Stimulated activated CD4-positive, alpha-beta T cell treated with anti-CD3 and anti-CD28 coated beads, Interleukin-1b, Interleukin-23, amount 100 ng/mL, for 48 hours (primary cell): Measurements from ENCODE around the gene MNAT1.
"Not testable (repeated sequence)": the region's sequence is repeated elsewhere in the genome, so short reads cannot be mapped to it uniquely, and the experiment has no call there.

ENCODE experiments used
- DNase-seq: peaks from one replicate; pipeline ENCODE4 v3.0.0-alpha.2; 2020

MNAT1 gene

DNA sequence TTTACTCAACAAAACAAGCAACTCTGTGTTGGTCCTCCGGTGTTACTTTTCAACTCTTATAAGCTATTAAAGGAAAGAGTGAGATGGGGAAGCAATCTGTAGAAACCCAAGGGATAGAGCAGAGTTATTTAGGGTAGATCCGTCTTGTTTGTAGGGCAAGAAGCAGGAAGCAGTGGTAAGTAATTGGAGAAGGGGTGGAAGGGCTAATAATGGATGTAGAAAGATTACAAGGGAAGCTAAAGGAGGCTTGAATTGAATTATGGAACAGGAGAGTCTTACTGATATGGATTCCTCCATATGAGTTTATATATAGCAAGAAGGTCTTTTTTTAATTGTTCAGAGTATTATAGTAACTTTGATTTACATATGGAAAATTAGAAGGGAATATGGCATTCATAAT, 72.7 kb downstream of the MNAT1 start:
- no peak for DNase-seq

DNA sequence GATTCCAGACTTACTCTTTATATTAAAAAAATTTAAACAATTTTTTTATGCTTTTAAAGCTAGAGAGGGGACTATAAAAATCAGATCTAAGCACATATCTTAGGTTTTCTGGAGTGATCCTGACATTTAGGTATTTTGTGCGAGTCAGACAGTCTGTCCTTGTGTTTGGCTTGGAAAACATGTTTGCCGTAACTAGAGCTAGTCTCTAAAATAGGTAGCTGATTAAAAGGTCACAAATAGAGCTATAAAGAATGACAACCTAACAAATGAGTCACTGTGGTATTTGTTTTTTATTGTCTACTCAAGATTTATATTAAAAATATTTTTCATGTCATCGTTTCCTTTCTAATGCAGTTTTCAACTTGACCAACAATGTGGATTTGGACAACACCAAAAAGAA, 73.4 kb downstream of the MNAT1 start:
- DNase-seq, result no peak

DNA sequence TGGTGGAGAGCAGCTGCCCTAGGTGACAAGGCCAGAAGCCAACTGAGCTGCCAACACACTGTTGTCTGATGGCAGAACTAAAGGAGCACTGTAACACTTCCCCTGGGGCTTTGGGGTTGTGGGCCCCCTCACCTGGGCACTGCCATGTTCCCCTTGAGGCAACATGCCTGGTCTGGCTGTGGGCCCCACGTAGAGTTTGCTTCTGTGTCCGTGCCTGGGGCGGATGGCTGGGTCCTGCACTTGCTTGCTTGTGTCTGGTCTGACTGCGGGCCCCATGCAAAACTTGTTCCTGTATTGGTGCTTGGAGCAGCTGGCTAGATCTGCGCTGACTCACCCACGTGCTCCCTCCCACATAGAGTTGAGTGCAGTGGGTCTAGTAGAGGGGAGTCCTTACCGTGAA, 78.4 kb downstream of the MNAT1 start:
- DNase-seq, result no peak

DNA sequence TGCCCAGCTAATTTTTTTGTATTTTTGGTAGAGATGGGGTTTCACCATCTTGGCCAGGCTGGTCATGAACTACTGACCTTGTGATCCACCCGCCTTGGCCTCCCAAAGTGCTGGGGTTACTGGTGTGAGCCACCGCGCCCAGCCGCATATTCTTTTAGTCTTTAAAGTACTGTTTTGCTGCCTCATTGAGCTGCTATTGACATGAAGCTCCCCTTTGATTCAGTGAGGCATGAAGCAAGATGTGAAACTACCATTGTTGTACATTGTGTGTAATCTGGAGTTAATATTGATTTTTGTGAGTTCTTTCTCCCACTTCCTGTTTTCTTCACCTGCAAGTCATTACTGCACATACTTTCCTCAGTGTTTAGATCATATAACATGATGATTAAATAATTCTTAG, 80.8 kb downstream of the MNAT1 start:
- no peak for DNase-seq

DNA sequence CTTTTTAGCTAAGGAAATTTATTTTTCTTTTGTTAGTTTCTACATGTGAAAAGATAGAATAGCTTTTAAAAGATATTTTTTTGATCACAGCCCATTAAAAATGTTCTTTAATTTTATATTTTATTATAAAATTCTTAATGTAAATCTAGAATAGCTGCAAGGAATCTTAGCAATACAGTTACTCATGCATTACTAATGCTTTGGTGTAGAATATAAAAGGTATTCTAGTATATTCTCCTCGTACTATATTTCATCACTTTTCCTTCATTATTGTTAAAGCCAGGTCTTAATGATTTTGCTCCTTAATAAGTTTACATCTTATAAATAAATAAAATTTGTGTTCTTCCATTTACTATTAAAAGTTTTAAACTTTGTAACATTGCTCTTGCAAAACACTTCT, 82.6 kb downstream of the MNAT1 start:
- DNase-seq, result no peak

DNA sequence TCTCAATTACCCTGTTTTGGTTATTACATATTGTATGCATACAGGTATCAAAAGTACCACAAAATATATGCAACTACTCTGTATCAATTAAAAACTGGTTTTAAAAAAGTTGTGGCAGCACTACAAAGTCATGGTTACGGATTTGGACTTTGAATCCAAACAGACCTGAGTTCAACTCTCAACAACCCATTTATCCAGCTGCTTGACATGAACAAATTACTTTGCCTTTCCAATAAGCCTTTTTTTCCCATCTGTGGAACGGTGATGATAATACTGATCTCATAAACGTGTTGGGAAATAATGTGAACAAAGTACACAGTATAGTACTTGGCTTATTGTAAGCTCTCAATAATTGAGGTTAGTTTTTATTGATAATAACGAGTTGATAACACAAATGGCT, 85.0 kb downstream of the MNAT1 start:
- DNase-seq, result no peak

DNA sequence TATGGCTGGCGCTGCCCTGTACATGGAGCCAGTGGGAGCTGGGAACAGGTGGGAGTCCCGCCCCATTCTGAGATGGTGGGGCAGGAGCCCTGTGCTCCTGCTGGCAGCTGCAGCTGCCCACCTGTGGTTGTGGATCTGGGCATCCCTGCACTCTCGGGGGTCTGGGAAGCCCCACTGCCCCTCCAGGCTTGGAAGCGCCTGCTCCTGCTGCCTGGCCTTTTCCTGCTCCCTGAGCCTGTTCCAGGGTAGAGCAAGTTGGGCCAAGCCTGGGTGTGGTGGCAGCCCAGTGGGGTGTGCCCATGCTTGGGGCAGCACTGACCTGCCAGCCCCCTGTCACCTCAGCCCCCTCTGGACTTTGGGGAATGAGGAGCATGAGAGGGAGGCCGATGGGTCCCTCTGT, 104.0 kb downstream of the MNAT1 start:
- DNase-seq, result no peak

DNA sequence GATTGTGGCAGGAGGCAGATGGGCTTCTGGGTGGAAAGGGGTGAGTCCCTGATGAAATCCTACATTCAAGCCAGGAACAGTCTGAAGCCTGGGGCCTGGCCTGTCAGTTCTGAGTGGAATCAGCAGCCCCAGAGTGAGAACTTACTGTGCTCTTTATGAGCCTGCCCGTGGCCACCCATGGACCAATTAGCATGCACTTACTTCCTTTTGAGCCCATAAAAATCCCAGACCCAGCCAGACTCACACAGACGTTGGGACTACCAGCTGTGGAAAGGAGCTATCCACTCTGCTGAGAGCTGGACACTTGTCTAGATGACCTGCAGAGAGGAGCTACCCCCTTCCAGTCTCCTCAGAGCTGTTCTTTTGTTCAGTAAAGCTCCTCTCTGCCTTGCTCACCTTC, 104.5 kb downstream of the MNAT1 start:
- DNase-seq, result no peak

DNA sequence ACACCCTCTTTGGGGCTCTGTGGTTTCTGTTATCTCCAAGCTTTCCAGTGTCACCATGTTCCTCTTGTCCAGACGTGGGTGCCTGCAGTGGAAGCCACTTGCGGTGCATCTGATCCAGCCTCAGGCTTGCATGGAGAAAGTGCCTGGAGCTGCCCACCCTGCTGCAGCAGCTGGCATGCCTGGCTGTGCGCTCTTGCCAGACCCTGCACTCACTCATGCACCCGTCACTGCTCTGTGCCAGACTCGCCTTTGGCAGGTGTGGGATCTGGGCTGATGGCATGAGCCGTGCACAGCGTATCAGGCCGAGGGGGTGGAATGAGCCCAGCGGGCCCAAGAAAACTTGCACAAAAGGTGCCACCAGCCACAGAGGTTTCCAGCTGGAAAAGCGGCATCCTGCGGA, 105.1 kb downstream of the MNAT1 start:
- no peak for DNase-seq

DNA sequence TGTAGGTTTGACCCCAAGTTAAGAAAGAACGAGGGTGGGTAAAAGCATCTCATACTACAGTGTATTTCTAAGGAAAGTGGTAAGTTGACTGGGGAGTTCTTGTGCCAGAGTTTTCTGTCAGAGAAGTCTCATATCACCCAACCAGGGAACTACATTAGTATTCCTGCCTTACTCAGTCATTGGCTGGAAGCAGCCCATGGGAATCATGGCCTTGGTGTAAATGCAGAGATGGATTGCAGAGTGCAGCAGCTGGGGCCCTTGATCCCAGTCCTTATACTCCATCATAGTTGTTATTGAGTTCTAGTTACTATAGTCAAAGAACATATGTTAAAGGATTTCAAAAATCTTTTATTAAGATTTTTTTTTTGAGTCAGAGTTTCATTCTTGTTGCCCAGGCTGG, 105.8 kb downstream of the MNAT1 start:
- DNase-seq, result no peak

DNA sequence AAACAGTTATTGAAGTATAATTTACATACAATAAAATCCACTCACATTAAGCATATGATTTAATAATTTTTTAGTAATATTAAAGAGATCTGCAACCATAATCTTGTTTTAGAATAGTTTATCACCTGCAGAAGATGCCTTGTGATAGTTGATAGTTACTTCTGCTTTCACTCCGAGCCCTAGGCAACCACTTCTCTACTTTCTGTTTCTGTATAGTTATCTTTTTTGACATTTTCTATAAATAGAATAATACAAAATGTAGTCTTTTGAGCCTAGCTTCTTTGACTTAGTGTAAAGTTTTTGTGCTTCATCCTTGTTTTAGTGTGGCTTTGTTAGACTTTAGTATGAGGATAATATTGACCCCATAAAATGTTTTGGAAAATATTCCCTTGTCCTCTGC, 111.0 kb downstream of the MNAT1 start:
- DNase-seq, result no peak

DNA sequence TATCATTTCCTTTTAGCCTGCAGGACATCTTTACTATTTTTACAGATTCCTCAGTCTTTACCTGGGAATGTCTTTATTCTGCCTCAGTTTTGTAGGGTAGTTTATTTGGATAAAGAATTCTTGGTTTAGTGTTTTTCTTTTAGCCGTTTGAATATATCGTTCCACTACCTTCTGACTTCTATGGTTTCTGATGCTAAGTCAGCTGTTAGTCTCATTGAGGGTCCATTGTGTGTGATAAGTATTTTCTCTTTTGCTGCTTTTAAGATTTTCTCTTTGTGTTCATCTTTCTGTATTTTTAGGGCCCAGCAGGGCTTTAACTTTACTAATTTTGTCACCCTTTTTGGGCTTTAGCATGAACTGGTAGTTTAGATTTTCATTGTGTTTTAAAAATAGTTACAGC, 113.5 kb downstream of the MNAT1 start:
- DNase-seq, result no peak

DNA sequence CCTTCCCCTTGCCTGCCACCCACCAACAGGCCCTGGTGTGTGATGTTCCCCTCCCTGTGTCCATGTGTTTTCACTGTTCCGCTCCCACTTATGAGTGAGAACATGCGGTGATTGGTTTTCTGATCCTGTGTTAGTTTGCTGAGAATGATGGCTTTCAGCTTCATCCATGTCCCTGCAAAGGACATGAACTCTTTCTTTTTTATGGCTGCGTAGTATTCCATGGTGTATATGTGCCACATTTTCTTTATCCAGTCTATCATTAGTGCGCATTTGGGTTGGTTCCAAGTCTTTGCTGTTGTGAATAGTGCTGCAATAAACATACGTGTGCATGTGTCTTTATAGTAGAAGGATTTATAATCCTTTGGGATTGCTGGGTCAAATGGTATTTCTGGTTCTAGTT, 117.1 kb downstream of the MNAT1 start:
- DNase-seq, result not testable (repeated sequence)

DNA sequence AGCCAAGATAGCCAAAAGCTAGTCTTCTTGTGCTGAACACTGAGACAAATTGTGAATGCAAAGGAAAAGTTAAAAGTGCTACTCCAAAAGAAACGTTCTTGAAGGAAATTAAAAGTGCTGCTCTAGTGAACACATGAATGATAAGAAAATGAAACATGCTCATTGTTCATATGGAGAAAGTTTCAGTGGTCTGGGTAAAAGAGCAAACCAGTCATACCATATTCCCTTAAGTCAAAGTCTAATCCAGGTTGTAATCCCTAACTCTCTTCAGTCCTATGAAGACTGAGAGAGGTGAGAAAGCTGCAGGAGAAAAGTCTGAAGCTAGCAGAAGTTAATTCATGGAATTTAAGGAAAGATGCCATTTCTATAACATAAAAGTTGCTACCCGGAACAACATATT, 121.5 kb downstream of the MNAT1 start:
- no peak for DNase-seq

DNA sequence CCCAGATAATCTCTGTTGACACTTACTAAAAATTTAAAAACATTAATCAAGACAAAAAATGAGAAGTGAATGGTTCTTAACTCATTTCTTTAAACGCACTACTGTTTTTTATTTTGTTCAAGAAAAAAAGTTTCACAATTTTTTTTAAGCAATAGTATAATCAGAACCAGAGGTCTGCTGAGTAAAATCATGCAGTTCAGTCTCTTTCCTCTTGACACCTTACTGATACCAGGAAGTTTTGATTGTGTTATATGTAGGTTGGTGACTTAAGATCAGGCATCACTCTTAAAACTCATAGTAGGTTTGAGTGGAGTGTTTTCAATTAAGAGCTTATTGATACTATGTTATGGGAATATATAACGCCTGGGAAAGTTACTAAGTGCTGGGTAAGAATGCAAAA, 125.0 kb downstream of the MNAT1 start:
- no peak for DNase-seq

DNA sequence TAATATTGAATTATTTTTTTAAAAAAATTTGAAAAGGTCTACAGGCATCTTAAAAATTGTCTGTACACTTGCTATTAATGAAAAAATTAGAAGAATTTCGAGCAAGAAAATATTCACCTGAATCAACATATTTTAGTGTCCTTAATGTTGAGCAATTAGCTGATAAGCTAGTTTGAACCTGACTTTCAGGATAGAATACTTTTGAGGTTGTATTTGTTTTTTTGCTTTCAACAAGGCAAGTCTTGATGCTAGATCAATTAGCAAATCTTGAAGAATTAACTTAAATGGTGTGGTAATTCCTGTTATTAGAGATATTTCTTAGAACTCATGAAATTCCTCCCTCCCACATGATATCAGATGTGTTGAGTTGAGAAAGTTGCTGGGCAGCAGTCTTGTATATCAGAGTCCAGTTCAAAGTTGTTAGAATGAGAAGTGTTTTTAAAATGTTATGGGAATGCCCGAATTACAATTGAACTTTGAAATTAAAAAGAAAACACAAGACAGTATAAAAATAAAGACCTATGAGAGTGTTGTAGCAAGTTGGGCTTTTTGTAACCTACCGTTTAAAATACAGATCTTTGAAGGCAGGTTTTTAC, 127.1 kb downstream of the MNAT1 start:
- DNase-seq, result no peak

DNA sequence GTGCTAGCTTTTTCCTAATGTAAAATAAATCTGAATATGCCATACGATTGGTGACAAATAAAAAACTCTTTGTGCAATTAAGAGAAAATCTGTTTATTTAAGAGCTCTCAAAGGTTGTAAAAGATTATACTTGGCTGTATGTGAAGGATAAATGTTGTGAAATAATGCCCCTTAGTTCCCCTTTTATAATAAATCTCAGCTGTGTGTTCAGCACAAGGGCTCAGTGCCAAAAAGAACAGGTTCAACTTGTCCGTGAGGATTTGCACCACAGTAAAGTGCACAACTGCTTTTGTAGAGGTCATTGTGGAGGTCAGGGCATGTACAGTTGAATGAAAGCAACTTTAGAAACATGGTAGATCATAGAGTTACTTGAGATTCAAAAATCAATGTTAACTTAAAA, 127.7 kb downstream of the MNAT1 start:
- DNase-seq, result no peak

DNA sequence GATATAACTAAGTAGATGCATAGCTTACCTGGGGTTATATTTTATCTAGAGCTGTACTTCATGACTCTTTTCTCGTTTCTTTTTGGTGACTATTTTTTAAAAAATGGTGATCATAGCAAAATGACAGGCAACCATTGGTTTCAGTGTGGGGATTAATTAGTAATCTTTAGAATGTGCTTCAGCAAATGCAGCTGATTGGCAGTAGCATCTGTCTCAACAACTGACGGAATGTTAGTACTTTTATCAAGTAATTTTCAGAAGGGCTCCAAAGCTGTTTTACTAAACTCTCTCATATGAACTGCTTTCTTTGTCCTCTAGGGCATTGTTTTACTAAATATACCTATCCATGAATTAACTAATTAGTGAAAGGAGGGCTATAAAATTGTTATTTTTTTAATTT, 128.7 kb downstream of the MNAT1 start:
- no peak for DNase-seq

DNA sequence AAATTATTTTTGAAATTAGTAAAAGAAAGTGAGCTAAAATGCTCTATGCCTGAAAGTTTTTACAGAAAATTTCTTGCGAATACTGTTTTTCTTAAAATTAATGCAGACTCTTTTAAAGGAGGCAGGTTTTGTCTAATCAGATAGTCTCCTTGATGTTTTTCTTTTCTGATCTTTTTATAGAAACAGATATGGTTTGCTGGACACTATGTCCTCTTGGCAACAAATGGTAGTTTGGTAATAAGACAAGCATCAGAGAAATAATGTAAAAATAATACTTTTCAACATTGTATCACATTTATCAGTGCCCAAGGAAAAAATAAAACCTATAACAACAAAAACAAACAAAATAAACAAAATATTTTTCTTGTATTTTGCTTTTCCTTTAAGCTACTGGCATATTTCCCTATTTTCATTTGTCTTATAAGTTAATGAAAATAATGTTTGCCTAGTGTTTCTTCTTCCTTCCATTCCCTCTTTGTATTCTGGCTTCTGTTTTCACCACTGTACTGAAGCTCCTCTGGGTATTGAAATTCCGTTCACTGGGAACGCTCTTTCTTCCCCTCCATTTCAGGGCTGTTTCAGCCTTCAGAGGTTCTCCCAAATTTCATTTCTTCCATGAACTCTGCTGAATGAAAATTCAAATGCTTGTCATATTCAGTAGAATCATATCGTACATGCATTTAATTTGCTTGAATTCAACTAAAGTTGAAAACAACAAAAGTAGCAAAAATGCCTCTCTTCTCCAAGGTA, 131.0 kb downstream of the MNAT1 start:
- DNase-seq, result no peak

DNA sequence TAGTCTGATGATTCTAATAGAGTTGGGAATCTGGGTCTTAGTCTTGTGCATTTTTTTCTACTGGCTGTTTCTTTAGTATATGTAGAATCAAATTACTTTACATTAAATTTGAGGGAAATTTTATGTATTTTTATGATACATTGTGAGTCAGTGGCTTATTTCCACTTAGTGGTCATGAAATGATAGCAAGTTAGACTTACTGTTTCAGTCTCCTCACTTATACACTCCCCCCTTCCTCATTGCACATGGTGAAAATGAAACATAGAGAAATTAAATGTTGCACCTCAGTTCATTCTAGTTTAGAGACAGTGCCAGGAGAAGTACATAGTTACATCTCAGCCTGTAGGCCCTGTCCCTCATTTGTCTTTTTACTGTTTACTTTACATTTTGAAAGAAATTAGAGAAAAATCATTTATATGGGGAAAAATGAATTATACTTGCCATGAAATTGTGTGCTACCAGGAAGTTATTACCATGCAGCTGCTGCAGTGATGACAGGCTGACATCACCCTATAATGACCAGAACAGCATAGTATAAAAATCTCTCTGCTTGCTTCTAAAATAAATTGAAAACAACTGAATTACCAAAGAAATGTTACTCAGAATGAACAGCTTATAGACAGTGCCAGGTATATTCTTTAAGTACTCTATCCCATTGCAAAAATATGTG, 133.1 kb downstream of the MNAT1 start:
- DNase-seq, result no peak

DNA sequence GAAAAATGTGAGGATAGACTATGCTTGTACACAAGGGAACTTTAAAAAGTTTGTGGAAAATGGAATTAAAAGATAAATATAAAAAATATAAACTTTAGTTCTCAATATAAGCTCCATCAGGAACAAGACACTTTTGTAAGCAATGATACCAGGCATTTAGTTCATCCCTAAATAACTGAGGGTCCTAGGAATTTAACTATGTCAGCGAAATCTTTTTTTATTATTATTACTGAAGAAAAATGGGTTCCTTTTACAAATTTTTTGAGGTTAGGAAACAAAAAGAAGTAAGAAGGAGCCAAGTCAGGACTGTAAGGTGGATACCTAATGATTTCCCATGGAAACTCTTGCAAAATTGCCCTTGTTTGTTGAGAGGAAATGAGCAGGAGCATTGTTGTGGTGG, 143.6 kb downstream of the MNAT1 start:
- DNase-seq, result no peak

DNA sequence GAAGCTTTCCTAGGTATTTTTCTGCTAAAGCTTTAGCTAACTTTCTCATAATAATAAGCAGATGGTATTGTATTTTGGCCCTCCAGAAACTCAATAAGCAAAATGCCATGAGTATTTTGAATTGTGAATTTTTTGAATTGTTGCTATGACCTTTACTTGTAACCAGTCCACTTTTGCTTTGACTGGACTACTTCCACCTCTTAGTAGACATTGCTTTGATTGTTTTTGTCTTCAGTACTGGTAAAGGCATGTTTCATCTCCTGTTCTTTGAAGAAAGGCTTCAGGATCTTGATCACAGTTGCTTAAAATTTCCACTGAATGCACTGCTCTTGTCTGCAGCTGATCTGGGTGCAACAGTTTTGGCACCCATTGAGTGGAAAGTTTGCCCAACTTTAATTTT, 144.0 kb downstream of the MNAT1 start:
- no peak for DNase-seq

DNA sequence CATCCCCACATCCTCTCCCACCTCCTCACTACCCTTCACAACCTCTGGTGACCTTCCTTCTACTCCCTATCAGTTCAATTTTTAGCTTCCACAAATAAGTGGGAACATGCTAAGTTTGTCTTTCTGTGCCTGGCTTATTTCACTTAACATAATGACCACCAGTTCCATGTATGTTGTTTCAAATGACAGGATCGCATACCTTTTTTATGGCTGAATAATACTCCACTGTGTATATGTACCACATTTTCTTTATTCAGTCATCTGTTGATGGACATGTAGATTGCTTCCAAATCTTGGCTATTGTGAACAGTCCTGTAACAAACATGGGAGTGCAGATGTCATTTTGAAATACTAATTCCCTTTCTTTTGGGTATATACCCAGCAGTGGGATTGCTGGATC, 147.7 kb downstream of the MNAT1 start:
- no peak for DNase-seq

DNA sequence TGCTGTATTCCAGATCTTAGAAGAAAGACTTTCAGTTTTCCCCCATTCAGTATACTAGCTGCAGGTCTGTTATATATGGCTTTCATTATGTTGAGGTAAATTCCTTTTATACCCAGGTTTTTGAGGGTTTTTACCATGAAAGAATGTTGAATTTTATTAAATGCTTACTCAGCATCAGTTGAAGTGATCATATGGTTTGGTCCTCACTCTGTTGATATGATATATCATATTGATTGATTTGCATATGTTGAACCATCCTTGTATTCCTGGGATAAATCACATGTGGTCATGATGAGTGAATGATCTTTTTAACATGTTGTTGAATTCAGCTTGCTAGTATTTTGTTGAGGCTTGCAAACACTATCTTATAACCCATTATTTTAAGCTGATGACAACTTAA, 149.6 kb downstream of the MNAT1 start:
- DNase-seq, result no peak

DNA sequence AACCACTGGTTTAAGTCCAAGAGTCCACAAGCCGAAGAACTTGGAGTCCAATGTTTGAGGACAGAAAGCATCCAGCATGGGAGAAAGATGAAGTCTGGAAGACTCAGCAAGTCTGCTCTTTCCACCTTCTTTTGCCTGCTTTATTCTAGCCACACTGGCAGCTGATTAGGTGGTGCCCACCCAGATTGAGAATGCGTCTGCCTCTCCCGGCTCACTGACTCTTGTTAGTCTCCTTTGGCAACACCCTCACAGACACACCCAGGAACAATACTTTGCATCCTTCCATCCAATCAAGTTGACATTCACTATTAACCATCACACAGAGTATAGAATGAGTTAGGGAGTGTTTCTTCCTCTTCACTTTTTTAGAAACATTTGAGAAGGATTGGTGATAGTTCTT, 156.1 kb downstream of the MNAT1 start:
- DNase-seq, result not testable (repeated sequence)
